GM18907 (cell line): ENCODE results near the gene CHCHD6.
"Not testable (repeated sequence)": the region's sequence is repeated elsewhere in the genome, so short reads cannot be mapped to it uniquely, and the experiment has no call there.

Experiments
- ATAC-seq: cut with Tn5 transposase; IDR thresholded peaks from one replicate; pipeline ENCODE4 v1.9.1; 2021; ENCODE audit warnings: mild to moderate bottlenecking, moderate library complexity; ENCODE audit not compliant: unreplicated experiment

The CHCHD6 gene

GRCh38 chr3:126763035-126763434, 59.0 kb downstream of the CHCHD6 start:
- ATAC-seq = no peak

GRCh38 chr3:126765187-126766069, 61.4 kb downstream of the CHCHD6 start:
- ATAC-seq = no peak

- ATAC-seq = no peak
These were observed 62.6 kb downstream of the CHCHD6 start for GRCh38 chr3:126766653-126767052.

GRCh38 chr3:126768903-126769302, 64.9 kb downstream of the CHCHD6 start:
- ATAC-seq = no peak

GRCh38 chr3:126770096-126770495, 66.1 kb downstream of the CHCHD6 start:
- ATAC-seq = no peak

GRCh38 chr3:126773167-126773566, 69.1 kb downstream of the CHCHD6 start:
- no peak for ATAC-seq

- ATAC-seq = no peak
These were observed 69.7 kb downstream of the CHCHD6 start for GRCh38 chr3:126773783-126774182.

- no peak for ATAC-seq
These were observed 73.3 kb downstream of the CHCHD6 start for GRCh38 chr3:126777366-126777765.

GRCh38 chr3:126780666-126781065, 76.6 kb downstream of the CHCHD6 start:
- no peak for ATAC-seq

GRCh38 chr3:126781406-126781805, 77.4 kb downstream of the CHCHD6 start:
- no peak for ATAC-seq

GRCh38 chr3:126781889-126782491, 78.0 kb downstream of the CHCHD6 start:
- ATAC-seq = no peak

GRCh38 chr3:126782536-126782935, 78.5 kb downstream of the CHCHD6 start:
- no peak for ATAC-seq

- ATAC-seq = no peak
These were observed 80.2 kb downstream of the CHCHD6 start for GRCh38 chr3:126784254-126784653.

- not testable (repeated sequence) for ATAC-seq
These were observed 87.3 kb downstream of the CHCHD6 start for GRCh38 chr3:126791320-126791719.

- ATAC-seq = no peak
These were observed 89.0 kb downstream of the CHCHD6 start for GRCh38 chr3:126792998-126793397.

- ATAC-seq = no peak
These were observed 93.5 kb downstream of the CHCHD6 start for GRCh38 chr3:126797563-126797962.

- ATAC-seq = no peak
These were observed 94.5 kb downstream of the CHCHD6 start for GRCh38 chr3:126798521-126798920.

- no peak for ATAC-seq
These were observed 95.1 kb downstream of the CHCHD6 start for GRCh38 chr3:126799099-126799498.

- ATAC-seq = not testable (repeated sequence)
These were observed 97.3 kb downstream of the CHCHD6 start for GRCh38 chr3:126801312-126801711.

GRCh38 chr3:126807795-126808194, 103.8 kb downstream of the CHCHD6 start:
- ATAC-seq = no peak

- ATAC-seq = no peak
These were observed 107.5 kb downstream of the CHCHD6 start for GRCh38 chr3:126811530-126811929.

GRCh38 chr3:126816298-126816697, 112.3 kb downstream of the CHCHD6 start:
- ATAC-seq = no peak
